NCI-H526 treated with DMSO at 0.1 percent for 48 hours (cell line): ENCODE data around the gene TUBA4A.
"Not testable (repeated sequence)": the region's sequence is repeated elsewhere in the genome, so short reads cannot be mapped to it uniquely, and the experiment has no call there.

Source experiments
- DNase-seq: peaks from one replicate; lab custom pipeline; 2025; lab: John Stamatoyannopoulos, UW

Gene TUBA4A

GRCh38 chr2:219268294-219268693 is 14.6 kb upstream of the TUBA4A start:
- DNase-seq, result no peak

GRCh38 chr2:219266886-219267285 is 13.2 kb upstream of the TUBA4A start:
- no peak for DNase-seq

- no peak for DNase-seq
Measured at GRCh38 chr2:219266232-219266631, 12.5 kb upstream of the TUBA4A start.

GRCh38 chr2:219261024-219261855 is 7.5 kb upstream of the TUBA4A start:
- no peak for DNase-seq

GRCh38 chr2:219258942-219259341 is 5.2 kb upstream of the TUBA4A start:
- DNase-seq, result not testable (repeated sequence)

GRCh38 chr2:219254590-219255201 is 978 bp upstream of the TUBA4A start:
- DNase-seq, result no peak

GRCh38 chr2:219252900-219253752 is 592 bp downstream of the TUBA4A start, which contains the start of gene TUBA4B:
Gene TUBA4B (plus strand): TSS chr2:219253243. CDS start chr2:219253408, 165 bp downstream.
- DNase-seq, result no peak

GRCh38 chr2:219252570-219252899 is 1.2 kb downstream of the TUBA4A start:
- no peak for DNase-seq

- DNase-seq, result no peak
Measured at GRCh38 chr2:219252084-219252483, 1.6 kb downstream of the TUBA4A start.

- DNase-seq, result no peak
Measured at GRCh38 chr2:219251656-219252055, 2.1 kb downstream of the TUBA4A start.

- DNase-seq, result no peak
Measured at GRCh38 chr2:219250049-219250781, 3.5 kb downstream of the TUBA4A start.

- peak; percentile 90 for DNase-seq
Measured at GRCh38 chr2:219249203-219249980, 4.3 kb downstream of the TUBA4A start.

- no peak for DNase-seq
Measured at GRCh38 chr2:219248845-219249202, 4.9 kb downstream of the TUBA4A start.

GRCh38 chr2:219247678-219248642 is 5.8 kb downstream of the TUBA4A start:
- no peak for DNase-seq

- DNase-seq, result no peak
Measured at GRCh38 chr2:219246559-219246958, 7.2 kb downstream of the TUBA4A start.

- no peak for DNase-seq
Measured at GRCh38 chr2:219245899-219246230, 7.9 kb downstream of the TUBA4A start.

GRCh38 chr2:219245148-219245898 is 8.4 kb downstream of the TUBA4A start, which contains the start of the genes GLB1L and STK16:
Gene GLB1L (minus strand): TSS chr2:219245444. CDS start chr2:219243573, 1,871 bp downstream.
Gene STK16 (plus strand): TSS chr2:219245479. CDS start chr2:219246000, 521 bp downstream.
- peak; percentile 64 for DNase-seq

GRCh38 chr2:219244789-219245147 is 8.9 kb downstream of the TUBA4A start:
- DNase-seq, result no peak

- no peak for DNase-seq
Measured at GRCh38 chr2:219243291-219243761, 10.4 kb downstream of the TUBA4A start.
